Activated naive CD4-positive, alpha-beta T cell treated with anti-CD3 and anti-CD28 coated beads, Interleukin-2, amount 50 U/mL, for 16 hours (primary cell): ENCODE results near the gene TBC1D1.
"Not testable (repeated sequence)": the region's sequence is repeated elsewhere in the genome, so short reads cannot be mapped to it uniquely, and the experiment has no call there.

Source experiments
- DNase-seq: peaks from one replicate; pipeline ENCODE4 v3.0.0-alpha.2; 2020

The TBC1D1 gene

GRCh38 chr4:38017609-38018008, 126.7 kb downstream of the TBC1D1 start:
- DNase-seq: no peak

- DNase-seq: no peak
Observed at GRCh38 chr4:38020386-38020785, 129.5 kb downstream of the TBC1D1 start.

- not testable (repeated sequence) for DNase-seq
Observed at GRCh38 chr4:38020961-38021360, 130.1 kb downstream of the TBC1D1 start.

DNA sequence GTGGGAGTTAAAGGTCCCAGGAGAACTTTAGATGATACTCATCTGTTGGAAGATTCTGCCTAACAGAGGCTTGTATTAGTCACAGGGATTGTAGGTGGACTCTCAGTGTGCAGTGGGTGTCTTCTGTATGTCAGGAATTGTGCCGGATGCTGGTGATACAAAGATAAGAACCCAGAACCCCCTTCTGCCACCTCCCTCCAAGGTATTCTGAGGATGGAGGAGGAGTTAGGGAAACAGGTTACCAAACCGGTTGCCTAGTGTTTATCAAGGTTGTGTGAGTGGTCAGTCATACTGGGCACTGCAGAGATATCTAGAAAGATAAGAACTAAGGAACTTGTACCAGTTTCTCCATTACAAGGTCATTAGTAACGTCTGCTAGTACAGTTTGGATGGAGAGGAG, 130.9 kb downstream of the TBC1D1 start:
- DNase-seq: no peak

GRCh38 chr4:38023347-38024205, 132.7 kb downstream of the TBC1D1 start:
- no peak for DNase-seq

GRCh38 chr4:38024206-38024509, 133.3 kb downstream of the TBC1D1 start:
- DNase-seq: no peak

DNA sequence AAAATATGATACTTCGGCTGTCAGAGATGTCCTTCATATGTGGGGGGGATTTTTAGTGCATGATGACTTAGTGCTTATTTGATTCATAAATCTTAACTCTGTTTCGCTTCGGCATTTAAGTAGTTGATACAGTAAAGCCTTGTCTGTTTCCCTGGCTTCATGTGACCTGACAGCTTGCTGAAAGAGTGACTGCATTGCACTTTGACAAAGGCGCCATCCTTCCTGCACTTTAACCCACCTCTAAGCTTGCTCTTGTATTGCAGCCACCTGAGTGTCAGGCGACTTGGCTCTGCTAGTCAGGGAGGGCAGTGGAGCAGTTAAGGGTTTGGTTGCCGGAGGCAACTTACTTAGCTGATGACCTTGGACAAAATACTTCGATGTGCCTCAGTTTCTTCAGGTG, 134.8 kb downstream of the TBC1D1 start:
- no peak for DNase-seq

- no peak for DNase-seq
Observed at GRCh38 chr4:38026158-38026740, 135.4 kb downstream of the TBC1D1 start.

- no peak for DNase-seq
Observed at GRCh38 chr4:38030023-38030422, 139.1 kb downstream of the TBC1D1 start.

- DNase-seq: no peak
Observed at GRCh38 chr4:38034986-38035882, 144.3 kb downstream of the TBC1D1 start.

- no peak for DNase-seq
Observed at GRCh38 chr4:38036548-38036947, 145.7 kb downstream of the TBC1D1 start.

DNA sequence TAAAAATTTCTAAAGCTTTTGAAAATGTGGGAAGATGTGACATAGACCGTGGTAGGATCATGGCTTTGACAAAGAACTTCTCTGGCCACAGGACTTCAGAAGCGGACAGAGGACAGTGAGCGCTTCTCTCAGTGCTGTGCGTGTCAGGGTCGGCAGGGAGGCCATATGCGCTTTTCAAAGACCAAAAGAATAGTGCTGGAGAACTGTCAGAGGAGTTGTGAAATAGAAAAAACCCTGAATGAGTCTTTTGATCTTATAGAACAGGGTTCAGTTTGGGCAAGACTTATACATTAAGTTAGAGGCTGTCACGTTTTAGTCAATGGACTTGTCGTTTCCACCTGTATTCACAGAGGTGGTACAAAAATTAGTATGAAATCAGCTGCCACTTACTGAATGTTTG, 146.7 kb downstream of the TBC1D1 start:
- DNase-seq: no peak

DNA sequence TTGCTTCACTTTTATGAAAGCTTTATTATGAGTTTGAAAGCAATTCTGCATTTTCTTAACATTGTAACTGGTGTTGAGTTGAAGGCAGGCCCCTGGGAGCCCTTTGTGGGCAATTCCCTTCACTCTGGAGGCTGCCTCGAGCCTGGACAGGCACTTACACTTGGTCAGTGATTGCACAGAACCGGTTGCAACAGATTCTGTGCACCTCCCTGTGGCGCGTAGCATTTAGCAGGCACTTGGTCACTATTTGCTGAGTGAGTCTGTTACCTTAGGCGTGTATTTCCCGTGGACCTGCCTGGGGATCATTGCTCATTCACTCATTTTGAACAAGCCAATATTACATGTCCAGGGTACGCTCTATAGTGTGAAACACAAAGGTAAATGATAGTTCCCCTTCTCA, 149.7 kb downstream of the TBC1D1 start:
- no peak for DNase-seq

DNA sequence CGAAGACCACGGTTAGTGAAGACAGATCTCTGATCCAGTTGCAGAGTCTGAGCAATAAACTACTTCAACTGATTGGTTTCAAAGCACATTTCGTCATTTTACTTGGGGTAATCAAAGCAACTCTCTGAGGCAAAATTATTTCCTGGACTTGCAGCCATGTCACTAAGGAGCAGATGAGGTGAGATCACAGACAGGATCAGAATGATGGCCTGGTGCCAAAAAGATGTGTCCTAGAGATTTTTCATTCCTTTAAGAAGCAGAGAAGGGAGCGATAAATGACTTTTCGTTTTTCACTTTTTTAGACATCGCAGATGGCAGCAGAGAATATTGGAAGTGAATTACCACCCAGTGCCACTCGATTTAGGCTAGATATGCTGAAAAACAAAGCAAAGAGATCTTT, 153.2 kb downstream of the TBC1D1 start:
- DNase-seq: no peak

DNA sequence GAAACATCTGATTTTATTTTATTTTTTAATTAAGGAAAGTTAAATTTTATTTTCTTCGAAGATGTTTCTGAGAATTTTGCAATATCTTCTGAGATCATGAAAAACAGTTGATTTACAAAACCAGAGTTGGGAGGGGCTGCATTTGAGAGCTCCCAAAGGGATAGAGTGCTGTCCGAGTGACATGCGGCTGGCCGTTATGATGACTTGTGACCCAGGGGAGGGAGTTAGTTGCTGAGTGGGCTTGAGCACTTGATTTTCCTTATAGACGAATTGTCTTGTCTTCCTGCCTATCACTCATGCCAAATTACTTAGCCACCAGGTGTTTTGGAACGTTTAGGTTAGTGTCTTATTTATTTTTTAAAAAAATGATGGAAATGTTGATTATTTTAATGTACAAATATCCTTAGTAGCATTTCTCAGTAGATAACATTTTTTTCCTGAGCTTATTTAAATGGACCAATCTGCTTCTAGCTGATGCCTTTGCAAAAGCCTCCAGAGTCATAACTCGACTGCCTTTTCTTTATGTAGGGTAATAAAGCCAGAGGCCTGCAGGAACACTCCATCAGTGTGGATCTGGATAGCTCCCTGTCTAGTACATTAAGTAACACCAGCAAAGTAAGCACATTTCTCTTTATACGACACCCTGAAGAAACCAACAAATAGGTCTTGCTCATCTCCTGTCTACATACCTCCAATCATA, 154.6 kb downstream of the TBC1D1 start:
- no peak for DNase-seq

DNA sequence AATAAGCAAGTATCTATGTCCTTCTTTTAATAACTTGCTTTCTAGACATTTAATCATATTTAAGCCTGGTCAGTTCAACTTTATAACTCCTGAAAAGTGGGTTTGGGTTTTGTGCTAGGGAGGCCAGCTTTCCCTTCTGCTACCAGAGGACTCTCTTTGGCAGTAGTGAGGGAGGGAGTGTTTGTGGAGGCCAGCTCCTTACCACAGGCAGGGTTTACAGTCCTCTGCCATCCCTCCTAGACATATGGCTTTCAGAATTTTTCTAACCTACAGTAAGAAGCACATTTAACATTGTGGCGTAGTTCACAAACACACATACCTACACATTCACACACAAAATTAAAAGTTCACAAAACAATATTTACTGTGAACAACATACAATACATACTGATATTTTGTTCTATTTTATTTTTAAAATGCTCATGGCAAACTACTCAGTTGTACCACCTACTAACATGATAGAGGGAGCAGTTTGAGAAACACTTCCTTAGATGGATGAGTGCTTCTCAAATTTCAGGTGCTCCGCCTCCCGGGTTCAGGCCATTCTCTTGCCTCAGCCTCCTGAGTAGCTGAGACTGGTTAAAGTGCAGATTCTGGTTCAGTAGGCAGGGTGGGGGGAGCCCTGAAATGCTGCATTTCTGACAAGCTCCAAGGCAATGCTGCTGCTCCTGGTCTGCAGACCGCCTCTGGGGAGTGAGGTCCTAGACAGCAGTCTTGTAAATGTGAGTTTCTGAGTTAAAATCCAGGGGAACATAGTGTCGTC, 156.0 kb downstream of the TBC1D1 start:
- no peak for DNase-seq

DNA sequence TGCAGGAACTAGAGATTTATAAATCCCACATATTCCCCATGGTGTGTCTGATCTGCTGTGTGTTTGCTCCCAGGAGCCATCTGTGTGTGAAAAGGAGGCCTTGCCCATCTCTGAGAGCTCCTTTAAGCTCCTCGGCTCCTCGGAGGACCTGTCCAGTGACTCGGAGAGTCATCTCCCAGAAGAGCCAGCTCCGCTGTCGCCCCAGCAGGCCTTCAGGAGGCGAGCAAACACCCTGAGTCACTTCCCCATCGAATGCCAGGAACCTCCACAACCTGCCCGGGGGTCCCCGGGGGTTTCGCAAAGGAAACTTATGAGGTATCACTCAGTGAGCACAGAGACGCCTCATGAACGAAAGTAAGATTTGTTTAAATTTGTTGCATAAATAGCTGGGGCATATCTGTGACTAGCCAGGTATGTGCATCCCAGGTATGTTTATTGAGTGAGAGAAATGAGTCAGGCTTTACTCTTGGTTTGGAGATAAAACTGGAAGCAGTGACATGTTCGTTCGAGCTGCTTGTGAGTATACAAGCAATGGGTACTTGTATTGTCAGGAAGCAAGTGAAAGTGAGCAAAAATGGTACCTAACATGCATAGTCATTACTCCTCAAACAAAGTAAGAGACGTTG, 158.8 kb downstream of the TBC1D1 start:
- DNase-seq: no peak

- no peak for DNase-seq
Observed at GRCh38 chr4:38050560-38051350, 159.9 kb downstream of the TBC1D1 start.

DNA sequence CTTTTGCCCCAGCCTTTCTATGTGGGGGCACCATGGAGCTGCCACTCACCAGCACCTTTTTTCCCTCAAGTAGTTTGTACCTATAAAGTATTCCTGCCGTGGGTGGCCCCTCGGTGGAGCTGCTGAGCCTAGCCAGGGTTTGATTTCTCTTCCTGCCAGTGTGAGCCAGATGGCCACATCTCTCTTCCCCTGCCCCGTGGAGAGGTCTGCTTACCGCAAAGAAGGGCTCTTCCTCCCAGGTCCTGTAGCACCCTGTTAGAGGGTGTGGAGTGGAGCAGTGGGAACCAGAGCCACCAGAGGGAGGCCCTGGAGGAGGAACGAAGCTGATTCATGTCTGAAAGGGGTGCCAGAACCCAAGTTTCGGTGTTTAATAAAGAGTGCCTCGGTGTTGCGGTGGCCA, 164.7 kb downstream of the TBC1D1 start:
- DNase-seq: no peak

GRCh38 chr4:38056011-38056685, 165.3 kb downstream of the TBC1D1 start:
- DNase-seq: no peak
